NCI-H774 (cell line): ENCODE data around the gene RAP1GAP2.
"Not testable (repeated sequence)": the region's sequence is repeated elsewhere in the genome, so short reads cannot be mapped to it uniquely, and the experiment has no call there.

Experiments
- DNase-seq: peaks from one replicate; lab custom pipeline; 2025; lab: John Stamatoyannopoulos, UW

Gene RAP1GAP2

DNA sequence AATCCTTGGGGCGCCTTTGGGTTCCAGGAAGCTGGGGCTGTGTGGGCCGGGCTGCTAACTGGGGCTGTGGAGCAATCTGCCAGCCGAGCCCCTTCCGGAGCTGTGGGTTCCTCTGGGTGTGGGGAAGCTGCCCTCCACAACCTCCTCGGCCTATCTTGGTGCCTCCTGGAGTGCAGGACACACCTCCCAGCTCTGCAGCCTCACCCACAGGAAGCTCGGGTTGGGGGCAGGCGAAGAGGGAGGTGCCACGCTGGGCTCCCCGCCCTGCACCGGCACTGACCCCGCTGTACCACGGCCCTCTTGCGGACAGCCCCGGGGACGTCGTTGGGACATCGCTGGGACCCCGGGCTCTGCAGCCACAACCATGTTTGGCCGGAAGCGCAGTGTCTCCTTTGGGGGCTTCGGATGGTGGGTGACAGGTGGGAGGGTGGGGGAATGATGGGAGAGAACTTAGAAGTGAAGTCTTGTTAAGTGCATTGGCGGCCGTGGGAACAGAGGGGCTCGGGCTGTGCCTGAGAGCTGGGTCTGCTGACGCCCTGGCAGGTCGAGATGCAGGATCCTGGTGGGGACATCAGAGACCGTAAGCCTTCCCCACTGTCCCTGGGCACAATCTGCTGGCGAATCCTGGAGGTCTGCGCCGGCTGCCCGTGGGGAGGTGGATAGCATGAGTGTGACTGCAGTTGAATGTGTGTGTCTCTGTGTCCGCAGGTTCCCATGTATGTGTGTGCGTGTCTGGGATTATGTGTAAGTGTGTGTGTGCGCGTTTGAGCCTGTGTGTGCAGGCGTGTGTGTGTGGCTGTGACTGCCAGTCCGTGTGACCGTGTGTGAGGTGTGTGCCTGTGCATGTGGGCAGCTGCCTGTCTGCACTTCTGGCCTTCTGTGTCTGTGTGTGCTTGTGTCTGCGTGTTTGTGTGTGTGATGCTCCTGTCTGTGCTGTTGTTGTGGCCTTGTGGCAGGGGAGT, at the start of gene RAP1GAP2:
Gene RAP1GAP2 (plus strand): TSS at position 275 of the 962 bp plus-strand sequence. CDS start 90 bp downstream, at position 365.
- DNase-seq, result no peak

DNA sequence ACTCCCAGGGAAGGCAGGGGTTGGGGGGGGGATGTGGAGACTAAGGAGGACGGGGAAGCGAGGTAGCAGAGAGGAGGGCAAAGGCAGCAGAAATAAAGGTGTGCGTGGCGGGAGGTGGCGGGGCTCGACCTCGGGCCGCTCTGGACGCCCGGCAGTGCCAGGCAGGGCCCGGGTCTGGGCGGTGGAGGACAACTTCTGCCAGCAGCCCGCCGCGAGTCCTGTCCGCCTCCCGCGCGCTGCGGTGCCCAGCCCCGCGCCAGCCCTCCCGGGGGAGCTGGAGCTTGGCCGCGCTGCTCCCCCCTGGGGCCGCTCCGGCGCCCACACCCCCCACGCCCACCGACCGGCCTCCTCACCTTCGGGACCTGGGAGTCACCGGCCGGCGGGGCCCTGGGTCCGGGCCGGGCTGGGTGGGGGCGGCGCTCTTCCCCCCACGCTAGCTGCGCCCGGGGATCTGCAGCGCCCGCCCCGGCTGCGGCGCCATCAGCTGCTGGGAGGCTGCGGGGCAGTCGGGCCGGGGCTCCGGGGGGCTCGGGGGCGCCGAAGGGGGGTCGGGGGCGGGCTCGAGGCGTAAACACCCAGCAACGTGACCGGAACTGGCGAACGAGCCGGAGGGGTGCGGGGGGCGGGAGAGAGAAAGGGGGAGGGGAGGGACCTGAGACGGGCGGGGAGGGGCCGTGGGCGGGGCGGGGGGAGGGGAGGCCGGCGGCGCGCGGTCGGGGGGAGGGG, 47.0 kb upstream of the RAP1GAP2 start, which contains the start of gene CCDC92B:
Gene CCDC92B (minus strand): TSS at position 595 of the 726 bp plus-strand sequence. CDS start 14,507 bp downstream, outside the sequence.
- no peak for DNase-seq

DNA sequence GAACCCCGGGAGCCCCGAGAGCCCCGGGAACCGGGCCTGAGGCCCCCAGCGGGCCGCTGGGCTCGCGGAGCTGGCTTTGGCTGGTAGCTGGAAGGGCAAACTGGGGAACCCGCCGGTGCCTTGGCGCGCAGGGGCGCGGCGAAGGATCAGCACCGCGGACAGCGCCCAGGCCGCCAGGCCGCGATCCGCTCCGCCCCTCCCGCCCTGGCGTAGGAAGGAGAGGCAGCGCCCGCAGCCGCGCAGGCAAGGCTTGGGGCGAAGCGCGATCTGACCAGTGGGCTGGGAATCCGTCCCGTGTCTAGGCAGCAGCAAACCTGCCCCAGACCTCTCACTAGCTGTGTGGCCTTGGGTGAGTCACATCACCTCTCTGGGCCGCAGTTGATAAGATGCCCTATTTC, 46.5 kb upstream of the RAP1GAP2 start:
- DNase-seq, result peak; percentile 37

DNA sequence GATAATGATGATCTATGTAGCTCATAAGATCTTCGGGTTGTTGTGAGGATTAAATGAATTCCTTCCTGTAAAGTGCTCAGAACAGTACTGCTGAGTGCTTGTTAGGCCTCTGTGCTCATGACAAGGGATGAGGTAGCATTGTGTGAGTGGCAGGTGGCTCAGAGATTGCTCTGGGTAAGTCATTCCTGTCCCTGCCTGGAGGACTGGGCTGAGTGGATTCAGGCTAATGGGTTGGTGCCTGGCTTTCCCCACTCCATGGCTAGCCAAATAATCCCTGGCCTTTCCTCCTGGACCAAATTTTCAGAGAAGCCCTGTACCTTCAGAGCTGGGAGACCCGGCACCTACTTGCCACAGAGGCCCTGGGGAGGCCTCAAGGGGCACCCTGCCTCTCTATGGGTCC, 45.5 kb upstream of the RAP1GAP2 start:
- no peak for DNase-seq

DNA sequence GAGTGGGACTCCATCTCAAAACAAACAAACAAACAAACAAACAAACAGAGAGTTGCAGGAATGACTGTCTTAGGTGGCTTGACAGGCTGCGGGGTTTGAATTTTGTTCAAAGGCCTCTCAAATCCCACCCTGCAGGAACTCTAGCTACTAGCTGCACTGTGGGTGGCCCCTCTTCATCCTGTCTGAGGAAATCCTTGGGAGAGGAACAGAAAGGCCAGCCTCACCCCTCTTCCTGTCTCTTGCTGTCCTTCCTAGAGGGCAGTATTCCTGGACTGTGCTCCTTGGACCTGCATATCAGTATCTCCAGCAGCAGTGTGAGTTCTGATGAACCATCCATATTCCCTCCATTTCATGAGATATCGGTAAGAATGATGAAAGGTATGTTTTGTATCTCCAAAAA, 44.7 kb upstream of the RAP1GAP2 start:
- no peak for DNase-seq

DNA sequence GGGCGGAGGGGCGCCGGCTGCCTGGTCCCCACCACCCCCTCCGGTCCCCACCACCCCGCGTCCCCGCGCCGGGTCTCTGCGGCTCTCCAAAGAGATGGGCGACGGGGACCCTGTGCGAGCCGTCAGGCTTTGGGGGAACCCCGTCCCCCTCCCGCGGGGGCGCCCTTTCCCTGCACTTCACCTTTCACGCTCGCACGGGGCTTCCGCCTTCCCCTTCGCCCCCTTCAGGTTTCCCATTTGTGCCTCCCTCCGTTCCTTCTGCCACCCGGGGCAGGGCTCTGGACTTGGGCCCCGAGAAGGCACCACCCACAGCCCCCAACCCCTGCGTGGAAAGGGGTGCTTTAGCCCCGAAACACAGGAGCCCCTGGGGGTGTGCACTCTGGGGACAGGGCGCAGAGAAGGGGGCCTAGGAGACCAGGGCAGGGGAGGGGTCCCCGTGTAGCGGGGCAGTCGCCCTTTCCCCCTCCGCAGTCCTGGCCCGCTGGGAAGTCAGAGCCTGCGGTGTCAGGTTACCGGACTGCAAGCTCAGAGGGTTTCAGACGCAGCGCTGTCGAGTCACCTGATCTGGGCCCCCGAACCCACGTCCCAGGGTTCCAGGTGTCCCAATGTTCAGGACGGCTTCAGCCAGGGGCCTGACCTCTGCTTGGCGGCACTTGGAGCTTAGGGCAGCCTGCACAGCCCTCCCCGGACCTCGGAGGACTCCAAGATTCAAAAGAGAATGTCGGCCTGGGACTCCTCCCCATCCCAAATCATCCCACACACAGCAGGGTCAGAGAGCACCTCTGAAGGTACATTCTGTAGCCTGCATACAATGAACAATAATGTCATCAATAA, 40.1 kb upstream of the RAP1GAP2 start:
- DNase-seq, result no peak

DNA sequence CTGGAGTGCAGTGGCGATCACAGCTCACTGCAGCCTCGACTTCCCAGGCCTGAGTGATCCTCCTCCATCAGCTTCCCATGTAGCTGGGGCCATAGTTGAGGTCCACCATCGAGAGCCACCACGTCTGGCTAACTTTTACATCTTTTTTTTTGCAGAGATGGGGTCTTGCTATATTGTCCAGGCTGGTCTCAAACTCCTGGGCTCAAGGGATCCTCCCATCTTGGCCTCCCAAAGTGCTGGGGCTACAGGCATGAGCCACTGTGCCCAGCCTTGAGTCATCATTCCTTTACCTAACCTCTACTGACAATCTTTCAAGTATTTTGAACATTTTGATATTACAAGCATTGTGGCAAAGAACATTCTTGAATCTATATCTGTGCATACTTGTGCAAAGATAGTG, 37.4 kb upstream of the RAP1GAP2 start:
- no peak for DNase-seq

DNA sequence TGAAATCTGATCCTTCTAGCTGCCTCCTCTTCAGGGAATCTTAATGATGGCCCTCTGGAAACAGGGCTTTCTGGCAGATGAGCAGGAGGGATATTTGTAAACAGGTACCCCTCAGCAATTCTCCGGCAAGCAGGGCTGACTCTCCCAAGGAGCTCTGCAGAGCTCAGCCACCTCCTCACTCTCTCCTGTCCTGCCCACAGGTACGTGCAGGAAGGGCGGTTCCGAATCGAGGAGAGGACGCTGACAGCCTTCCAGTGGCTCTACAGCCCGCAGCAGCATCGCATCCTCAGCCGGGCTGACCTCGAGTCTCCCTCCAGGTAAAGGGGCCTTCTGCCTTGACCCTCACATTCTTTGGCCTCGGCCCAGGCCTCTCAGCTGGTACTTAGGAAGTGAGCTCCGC, 26.1 kb upstream of the RAP1GAP2 start:
- no peak for DNase-seq

DNA sequence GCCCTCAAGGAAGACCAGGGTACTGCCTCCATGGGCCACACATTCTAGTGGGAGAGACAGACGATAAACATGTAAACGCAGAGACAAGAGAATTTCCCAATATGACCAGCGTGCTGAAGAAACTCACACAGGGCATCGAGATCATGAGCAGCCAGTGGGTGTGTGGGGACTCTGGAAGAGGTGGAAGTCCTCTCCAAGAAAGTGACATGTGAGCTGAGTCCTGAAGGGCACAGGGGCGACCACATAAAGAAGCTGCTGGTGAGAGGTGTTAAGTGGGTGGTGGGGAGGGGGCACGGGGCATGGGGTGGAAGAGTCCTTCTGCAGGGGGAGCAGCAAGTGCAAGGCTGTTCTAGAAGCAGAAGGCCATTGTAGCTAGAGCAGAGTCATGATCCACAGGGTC, 21.0 kb upstream of the RAP1GAP2 start:
- DNase-seq, result no peak

DNA sequence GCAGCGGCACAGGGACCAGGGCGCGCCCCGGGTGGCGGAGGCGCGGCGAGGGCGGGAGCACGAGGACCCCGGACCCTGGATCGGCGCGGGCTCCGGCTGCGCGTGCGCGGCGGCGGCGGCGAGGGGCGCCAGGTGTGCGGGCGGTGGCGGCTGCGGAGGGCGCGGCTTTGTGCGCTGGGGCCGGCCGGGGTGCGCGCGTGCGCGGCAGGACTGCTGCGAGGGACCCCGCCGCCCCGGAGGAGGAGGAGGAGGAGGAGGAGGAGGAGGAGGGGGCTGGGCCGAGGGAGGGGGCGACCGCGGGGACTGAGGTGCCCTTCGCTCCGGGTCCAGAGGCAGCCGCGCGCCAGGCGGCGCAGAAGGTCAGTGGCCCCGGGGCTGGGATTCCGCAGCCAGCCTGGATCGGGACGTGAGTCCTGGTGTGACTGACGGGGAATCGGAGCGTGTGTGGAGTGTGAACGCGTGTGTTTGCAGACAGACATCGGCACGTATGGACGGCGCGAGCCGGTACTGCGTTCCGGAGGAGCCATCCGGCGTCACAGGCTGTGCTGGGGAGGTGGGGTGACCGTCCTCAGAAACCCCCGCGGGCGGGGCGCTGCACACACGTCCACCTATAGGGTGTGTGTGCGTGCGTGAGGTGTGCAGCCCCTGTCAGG, 19.5 kb upstream of the RAP1GAP2 start:
- DNase-seq, result peak; percentile 12

DNA sequence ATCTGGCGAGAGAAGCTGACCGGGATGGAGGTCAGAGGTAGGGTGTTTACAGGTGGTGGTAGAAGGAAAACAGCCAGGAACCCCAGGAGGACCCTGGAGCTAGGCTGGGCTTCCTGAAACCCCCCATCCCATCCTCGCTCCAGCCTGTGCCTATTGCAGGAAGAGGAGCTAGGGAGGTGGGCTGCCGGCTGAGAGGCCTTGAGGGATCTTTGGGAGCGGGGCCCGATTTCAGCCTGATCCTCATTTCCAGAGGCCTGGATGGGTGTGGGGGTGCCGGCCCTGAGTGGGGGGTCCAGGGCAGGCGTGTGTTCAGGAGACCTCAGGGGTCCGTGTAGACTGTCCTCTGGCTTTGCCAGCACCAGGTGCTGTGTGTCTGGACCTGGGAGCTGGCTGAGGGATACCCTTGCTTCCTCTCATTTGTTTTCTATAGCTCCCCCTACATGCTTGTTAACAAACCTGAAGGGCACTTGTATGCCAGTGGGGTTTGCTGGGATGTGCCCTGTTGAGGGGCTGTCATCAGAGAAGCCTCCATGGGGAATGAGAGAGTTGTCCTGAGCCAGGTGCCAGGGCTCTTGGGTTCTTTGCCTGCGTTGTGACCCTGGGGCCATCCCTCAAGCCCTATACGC, 18.9 kb upstream of the RAP1GAP2 start:
- no peak for DNase-seq

DNA sequence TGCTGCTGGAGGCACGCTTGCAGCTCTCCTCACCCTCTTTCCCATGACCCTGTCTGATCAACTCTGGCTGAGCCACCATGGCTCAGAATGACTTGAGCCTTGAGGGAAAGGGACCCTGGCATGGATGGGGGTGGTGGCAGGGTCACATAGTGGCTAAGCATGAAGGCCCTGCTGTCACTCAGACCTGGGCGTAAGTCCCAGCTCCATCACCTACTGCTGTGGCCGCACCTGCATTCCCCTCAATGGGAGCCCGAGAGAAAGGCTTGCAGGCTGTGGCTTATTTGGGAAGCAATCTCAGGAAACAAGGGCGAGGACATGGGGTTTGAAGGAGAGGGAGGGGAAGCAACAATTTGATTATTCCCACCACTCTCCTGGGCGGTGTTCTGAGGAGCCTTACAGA, 17.7 kb upstream of the RAP1GAP2 start:
- no peak for DNase-seq

DNA sequence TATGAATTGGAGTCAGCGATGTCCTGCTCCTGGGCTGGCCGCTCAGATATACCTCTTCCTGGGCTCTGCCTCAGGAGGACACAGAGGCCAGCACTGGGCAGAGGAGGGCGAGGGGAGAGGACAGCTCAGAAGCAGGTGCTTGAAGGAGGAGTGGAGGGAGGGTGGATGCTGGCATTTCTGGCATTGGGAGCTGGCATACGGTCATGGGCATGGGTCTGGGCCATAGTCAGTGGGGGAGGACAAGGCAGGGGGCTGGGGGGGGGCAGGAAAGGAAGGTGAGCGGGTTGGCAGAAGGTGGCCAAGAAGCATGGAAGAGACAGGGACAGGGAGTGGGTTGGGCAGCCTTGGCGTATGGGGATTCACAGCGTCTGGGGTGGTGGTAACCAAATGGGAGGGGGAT, 16.7 kb upstream of the RAP1GAP2 start:
- DNase-seq, result no peak

DNA sequence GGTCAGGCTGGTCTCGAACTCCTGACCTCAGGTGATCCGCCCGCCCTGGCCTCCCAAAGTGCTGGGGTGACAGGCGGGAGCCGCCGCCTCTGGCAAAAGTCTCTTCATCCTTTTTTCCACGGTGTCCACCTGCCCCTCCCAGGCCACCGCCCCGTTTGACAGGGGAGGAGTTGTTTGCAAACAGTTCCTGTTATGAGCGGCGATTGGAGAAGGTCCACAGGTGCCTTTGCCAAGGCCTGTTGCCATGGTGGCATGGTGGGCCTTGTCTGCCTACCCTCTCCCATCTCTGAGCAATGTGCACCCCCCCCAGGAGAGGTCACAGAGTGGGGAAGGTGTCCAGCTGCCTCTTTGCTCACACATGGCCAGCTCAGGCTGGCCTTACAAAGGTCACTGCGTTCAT, 16.0 kb upstream of the RAP1GAP2 start:
- DNase-seq, result no peak

DNA sequence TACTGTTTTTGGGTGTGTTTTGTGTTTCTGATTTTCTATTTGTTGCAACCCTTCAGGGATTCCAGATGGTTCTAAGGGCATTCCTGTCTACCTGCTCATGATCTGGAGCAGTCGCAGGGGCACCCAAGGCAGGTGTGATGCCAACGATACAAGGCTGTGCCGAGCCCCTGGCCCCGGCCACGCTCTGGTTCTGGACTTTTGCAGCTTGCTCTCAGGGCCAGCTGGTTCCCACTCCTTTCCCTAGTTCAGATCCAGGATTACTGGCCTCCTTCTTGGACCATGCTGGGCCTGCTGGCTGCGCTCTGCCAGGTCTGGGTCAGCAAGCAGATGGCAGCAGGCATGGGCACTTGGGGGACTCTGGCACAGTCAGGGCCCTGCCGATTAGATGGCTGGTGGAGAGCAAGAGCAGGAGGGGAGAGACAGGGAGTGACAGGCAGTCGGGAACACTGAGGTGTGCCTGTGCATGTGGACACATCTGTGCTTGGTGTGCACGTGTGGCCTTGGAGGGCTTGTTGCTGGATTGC, 15.2 kb upstream of the RAP1GAP2 start:
- DNase-seq, result no peak

DNA sequence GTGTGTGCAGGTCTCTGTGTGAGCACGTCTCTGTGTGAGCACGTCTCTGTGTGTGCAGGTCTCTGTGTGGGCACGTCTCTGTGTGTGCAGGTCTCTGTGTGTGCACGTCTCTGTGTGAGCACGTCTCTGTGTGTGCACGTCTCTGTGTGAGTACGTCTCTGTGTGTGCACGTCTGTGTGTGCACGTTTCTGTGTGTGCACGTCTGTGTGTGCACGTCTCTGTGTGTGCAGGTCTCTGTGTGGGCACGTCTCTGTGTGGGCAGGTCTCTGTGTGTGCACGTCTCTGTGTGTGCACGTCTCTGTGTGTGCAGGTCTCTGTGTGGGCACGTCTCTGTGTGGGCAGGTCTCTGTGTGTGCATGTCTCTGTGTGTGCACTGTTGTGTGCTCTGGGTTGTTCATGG, 14.6 kb upstream of the RAP1GAP2 start:
- not testable (repeated sequence) for DNase-seq

DNA sequence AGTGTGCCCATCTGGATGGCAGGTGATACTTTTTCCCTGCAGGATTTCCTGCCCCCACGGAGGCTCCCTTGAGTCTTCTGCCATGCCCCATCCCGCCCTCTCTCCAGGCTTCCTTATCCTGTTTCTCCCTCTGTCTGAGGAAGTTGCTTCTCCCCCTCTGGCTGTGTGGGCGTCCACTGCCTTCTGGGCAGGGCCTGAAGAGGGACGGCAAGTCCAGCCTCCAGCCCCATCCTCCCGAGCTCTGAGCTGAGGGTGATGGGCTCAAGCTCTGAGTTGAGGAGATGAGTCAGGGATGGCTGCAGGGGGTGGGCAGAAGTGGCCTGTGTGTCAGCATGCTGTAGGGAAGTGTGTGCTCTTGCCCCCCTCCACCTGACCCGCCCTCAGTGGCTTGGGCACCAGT, 14.2 kb upstream of the RAP1GAP2 start:
- no peak for DNase-seq

DNA sequence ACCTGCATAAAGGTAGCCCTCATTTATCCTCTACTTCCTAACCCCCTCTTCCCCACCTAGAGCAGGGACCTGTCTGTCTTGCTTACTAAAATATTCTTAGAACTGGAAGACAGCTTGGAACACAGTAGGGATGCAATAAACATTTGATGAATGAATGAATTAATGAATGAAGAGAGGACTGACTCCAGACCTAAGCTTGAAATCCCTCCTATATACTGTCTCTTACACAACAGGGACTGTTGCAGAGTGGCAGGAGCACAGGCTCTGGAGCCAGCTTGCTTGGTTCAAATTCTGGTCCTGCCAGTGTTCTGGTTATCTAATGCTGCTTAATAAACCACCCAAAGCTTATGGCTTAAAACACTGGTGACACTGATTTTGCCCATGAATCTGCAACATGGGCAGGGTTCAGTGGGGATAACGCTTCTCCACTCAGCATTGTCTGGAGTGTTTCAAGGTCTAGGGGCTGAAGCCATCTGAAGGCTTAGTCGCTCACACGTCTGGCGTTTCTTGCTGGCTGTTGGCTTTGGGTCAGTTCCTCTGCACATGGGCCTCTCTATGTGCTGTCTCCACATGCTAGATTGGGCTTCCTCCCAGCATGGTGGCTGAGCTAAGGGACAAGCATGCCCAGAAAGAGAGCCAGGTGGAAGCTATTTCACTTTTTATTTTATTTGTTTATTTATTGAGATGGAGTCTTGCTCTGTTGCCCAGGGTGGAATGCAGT, 12.8 kb upstream of the RAP1GAP2 start:
- no peak for DNase-seq

DNA sequence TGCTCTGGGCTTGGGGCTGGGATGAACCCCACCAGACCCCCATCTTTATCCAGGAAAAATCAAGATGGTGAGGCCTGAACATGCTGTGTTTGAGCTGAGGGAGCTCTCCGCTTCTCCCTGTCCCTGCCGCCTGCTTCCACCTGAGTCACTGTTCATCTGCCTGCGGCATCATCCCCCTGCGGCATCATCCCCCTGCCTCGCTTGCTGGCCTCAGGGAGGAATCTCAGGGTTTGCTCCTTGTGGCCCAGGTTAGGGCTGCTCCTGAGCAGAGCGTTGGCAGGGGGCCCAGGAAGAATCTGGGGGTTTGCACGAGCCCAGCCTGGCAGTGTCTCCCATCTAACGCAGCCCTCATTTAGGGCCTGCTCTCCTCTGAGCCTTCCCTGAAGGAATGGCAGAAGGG, 11.4 kb upstream of the RAP1GAP2 start:
- no peak for DNase-seq

DNA sequence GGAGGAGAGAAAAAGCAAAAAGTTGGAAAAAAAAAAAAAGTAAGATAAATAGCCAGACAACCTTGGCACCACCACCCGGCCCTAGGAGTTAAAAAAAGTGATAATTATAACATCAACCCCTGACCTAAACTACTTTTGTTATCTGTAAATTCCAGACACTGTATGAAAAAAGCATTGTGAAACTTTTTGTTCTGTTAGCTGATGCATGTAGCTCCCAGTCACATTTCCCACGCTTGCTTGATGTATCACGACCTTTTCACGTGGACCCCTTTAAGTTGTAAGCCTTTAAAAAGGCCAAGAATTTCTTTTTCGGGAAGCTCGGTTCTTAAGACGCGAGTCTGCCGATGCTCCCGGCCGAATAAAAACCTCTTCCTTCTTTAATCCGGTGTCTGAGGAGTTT, 10.9 kb upstream of the RAP1GAP2 start:
- DNase-seq, result not testable (repeated sequence)
